ENCODE measurements around the gene LYVE1. TPM values are rescaled to one million over a fixed set of nuclear protein-coding genes. Genes with fewer than 3 reads are reported as not detected.

The LYVE1 gene
- total and polyA plus RNA-seq, 2 of the 13 experiments (the other 11 are each of a cell fraction or from before 2014, with no cell fraction given) = 1.2 to 1.4 TPM

- intact Hi-C loops (cut with micrococcal nuclease; ENCODE audit: unreplicated experiment) = no loop called here
- TF ChIP-seq E2F5 (CRISPR knock-in tag; conservative IDR thresholded peaks at IDR 0.05) (no peak), FOXC1 (CRISPR knock-in tag; IDR thresholded peaks at IDR 0.05; ENCODE audit: borderline replicate concordance) (no peak), ZNF766 (CRISPR knock-in tag; IDR thresholded peaks at IDR 0.05; ENCODE audit: borderline replicate concordance) (no peak), NR0B2 (CRISPR knock-in tag; IDR thresholded peaks at IDR 0.05) (no peak), CSRNP2 (CRISPR knock-in tag; conservative IDR thresholded peaks at IDR 0.05; ENCODE audit: low read depth) (no peak), ZNF280D (CRISPR knock-in tag; IDR thresholded peaks at IDR 0.05) (no peak), ZNF850 (CRISPR knock-in tag; conservative IDR thresholded peaks at IDR 0.05) (no peak), ZNF749 (CRISPR knock-in tag; IDR thresholded peaks at IDR 0.05; ENCODE audit: borderline replicate concordance) (no peak), ZNF740 (CRISPR knock-in tag; IDR thresholded peaks at IDR 0.05) (no peak), MLLT10 (CRISPR knock-in tag; IDR thresholded peaks at IDR 0.05) (no peak), ELF3 (CRISPR knock-in tag; IDR thresholded peaks at IDR 0.05) (no peak), POLR2G (IDR thresholded peaks at IDR 0.05; ENCODE audit: low read depth, low read length) (no peak), HOXD1 (CRISPR knock-in tag; IDR thresholded peaks at IDR 0.05) (no peak), ZBTB10 (CRISPR knock-in tag; IDR thresholded peaks at IDR 0.05; ENCODE audit: borderline replicate concordance) (no peak), ZNF12 (CRISPR knock-in tag; IDR thresholded peaks at IDR 0.05) (no peak), ZFAT (CRISPR knock-in tag; conservative IDR thresholded peaks at IDR 0.05) (no peak)
Observed at GRCh38 chr11:10543782-10544181, 24.7 kb downstream of the LYVE1 start.

More at GRCh38 chr11:10543782-10544181, 24.7 kb downstream of the LYVE1 start:
- in situ Hi-C loops (cut with HindIII; ENCODE audit: extremely low pct_ligation_motif_present, low pct_unique_long_range_greater_than_20kb) = no loop called here
- H3K4me3 ChIP-seq (replicated peaks in 1 of 3; ENCODE audit: insufficient read depth in 1 of 3, low read depth in 2 of 3, low read length in 3 of 3) = no peak overlapping the region
- no peak overlapping the region for H3K4me2 ChIP-seq (ENCODE audit: low read depth, low read length)
- POLR2A ChIA-PET = no interaction called here
- ATAC-seq (no peak), DNase-seq (ENCODE audit: low spot score) (no peak), FAIRE-seq (no peak)
- BruUV-seq (replicated peaks) = no TSS peak
- CTCF ChIA-PET (ENCODE audit: low intra/inter-chr PET ratio, low total read pairs) = no interaction called here
- 44% methylated on average over 3 of the region's 14 CpGs for WGBS (ENCODE audit: low lambda C conversion rate)
- no peaks in the 10 kb centered on the region; a peak in 1 of 5 replicates for H3K27me3 ChIP-seq (ENCODE audit: control insufficient read depth in 1 of 2, insufficient read depth in 2 of 2, low read length in 2 of 2)
- H2AFZ ChIP-seq (ENCODE audit: low read length) = no peak overlapping the region
- H3K79me2 ChIP-seq (ENCODE audit: insufficient read depth, low read length) = no peaks in the 10 kb centered on the region
- H3K27ac ChIP-seq (ENCODE audit: extremely low read length, insufficient read depth, low read length) = no peak overlapping the region
- H3K36me3 ChIP-seq (replicated peaks in 1 of 2; ENCODE audit: control insufficient read depth in 1 of 2, insufficient read depth in 2 of 2, low read length in 2 of 2) = no peaks in the 10 kb centered on the region
- H3K4me1 ChIP-seq (ENCODE audit: insufficient read depth, low read length) = peaks cover 18% of the 10 kb centered on the region
- no peaks in the 10 kb centered on the region for H3K9me3 ChIP-seq (ENCODE audit: low read length)
- no peaks in the 10 kb centered on the region for H4K20me1 ChIP-seq (ENCODE audit: insufficient read depth, low read length)
- H3K9ac ChIP-seq (ENCODE audit: insufficient read depth, low read depth, low read length) = no peak overlapping the region

All from HepG2 (cell line).